Activated naive CD4-positive, alpha-beta T cell treated with anti-CD3 and anti-CD28 coated beads, Interleukin-2, amount 50 U/mL, for 72 hours (primary cell): ENCODE measurements around the gene SNX30. TPM values are rescaled to one million over a fixed set of nuclear protein-coding genes. Genes with fewer than 3 reads are reported as not detected.

Experiments used
- ATAC-seq, 2 donors: fragments of 150-1000 bp; cut with Tn5 transposase; 2 replicates each; pipeline ENCODE4 v1.10.0; 2021; ENCODE audit warnings: mild to moderate bottlenecking in 2 of 2, moderate library complexity in 2 of 2
- DNase-seq, 2 donors: peaks; one replicate each; pipeline ENCODE4 v3.0.0; 2021 to 2022; ENCODE audit warnings: low spot score in 2 of 2
- H3K27ac Mint-ChIP-seq, 2 donors: one replicate each; pipeline ENCODE4 v1.8.0; 2022; ENCODE audit warnings: mild to moderate bottlenecking in 2 of 2, mixed read lengths in 2 of 2
- H3K36me3 Mint-ChIP-seq, 2 donors: one replicate each; pipeline ENCODE4 v1.8.0; 2022; ENCODE audit warnings: mixed read lengths in 2 of 2
- H3K9me3 Mint-ChIP-seq, 2 donors: one replicate each; pipeline ENCODE4 v1.8.0; 2022; ENCODE audit warnings: mixed read lengths in 2 of 2
- total RNA-seq, 2 donors: library from RNA; stranded (reverse); gene quantifications; one replicate each; pipeline ENCODE4 v1.2.3, GENCODE V29; 2022

Gene SNX30
- total RNA-seq, 2 donors from 2014 or later: 5.6 to 7.9 TPM

DNA sequence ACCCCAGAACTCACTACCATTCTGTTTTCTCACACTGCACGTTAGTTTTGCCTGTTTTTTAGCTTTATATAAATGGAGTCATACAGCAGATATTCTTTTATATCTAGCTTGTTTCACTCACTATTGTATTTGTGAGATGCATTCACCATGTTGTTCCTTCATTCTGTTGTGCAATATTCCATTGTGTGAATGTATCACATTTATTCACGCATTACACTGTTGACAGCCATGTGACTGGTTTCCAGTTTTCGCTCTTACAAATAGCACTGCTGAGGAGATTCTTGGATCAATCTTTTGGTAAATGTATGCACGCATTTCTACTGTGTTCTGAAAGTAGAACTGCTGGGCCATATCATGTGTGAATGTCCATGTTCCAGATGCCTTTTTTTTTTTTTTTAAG lies 6.4 kb upstream of the SNX30 start:
- H3K9me3 Mint-ChIP-seq: no peaks in the 10 kb centered on the region
- ATAC-seq (no peak), DNase-seq (no peak)
- no peaks in the 10 kb centered on the region for H3K36me3 Mint-ChIP-seq
- H3K27ac Mint-ChIP-seq: no peak overlapping the region

DNA sequence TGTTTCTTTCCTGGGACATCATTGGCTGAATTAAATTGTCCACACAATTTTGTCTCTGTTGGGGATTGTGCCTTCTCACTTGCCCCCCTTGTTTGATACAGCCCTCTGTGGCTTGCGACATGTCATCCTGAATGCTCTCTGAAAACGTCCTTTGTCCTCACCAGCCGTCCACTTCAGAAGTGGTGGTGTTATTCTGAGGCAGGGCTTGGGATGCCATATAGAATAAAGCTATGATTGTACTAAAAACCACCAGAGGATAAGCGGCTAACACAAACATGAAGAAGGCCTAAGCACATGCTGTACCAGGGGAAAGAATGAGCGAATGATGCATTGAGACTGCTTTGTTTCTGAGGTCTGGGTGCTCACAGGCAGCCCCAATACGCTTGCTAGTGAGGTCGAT lies 3.5 kb upstream of the SNX30 start:
- ATAC-seq: no peak
- H3K36me3 Mint-ChIP-seq: no peaks in the 10 kb centered on the region
- no peak overlapping the region for H3K27ac Mint-ChIP-seq
- DNase-seq: no peak
- no peaks in the 10 kb centered on the region for H3K9me3 Mint-ChIP-seq

DNA sequence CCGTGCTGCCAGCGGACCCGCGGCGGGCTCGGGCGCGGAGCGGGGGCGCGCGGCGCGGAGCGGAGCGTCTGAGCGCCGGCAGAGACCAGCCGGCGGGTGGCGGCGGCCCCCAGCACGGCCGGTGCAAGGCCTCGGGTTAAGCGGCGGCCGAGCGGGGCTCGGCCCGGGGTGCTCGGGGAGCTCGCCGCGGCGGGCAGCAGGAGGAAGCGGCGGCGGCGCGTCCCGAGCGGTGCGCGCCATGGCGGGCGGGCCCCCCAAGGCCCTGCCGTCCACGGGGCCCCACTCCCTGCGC lies 150 bp downstream of the SNX30 start:
- DNase-seq (no peak), ATAC-seq (no peak)
- no peak overlapping the region for H3K27ac Mint-ChIP-seq
- no peaks in the 10 kb centered on the region for H3K9me3 Mint-ChIP-seq
- H3K36me3 Mint-ChIP-seq: no peaks in the 10 kb centered on the region

DNA sequence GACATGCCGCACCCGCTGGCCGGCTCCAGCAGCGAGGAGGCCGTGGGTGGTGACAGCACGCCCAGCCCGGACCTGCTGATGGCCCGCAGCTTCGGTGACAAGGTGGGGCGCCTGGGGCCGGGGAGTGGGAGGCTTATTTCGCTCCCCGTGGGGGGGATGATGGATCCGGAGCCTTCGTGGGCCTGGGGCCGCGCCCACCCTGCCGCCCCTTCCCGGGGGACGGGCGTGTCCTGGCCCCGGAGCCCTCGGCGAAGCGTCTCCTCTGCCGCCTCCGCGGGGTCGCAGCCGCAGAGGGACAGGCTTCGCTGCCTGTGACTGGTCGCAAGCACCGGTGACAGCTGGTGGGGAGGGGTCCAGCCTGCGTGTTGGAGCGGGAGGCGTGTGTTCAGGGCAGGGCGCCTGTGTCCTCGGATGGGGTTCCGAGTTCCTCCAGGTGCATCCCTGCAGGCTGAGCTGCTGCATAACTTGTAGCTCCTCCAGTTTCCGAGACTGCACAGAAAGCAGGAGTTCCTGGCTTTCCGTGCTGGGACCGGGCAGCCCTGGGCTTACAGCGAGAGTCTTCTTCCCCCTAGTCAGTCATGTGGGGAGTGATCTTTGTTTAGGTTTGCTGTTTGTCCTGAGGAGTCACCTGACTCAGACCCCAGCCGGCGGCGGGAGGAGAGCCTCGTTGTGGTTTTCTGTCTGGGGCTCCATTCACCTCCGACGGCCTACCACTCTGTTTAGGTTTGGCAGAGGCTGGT lies 666 bp downstream of the SNX30 start:
- Mint-ChIP-seq H3K36me3 (no peaks in the 10 kb centered on the region), H3K9me3 (no peaks in the 10 kb centered on the region), H3K27ac (peak overlapping the region; percentile 81 to 83)
- DNase-seq (peak; percentile 45 to 74), ATAC-seq (peak; percentile 6 to 17)

DNA sequence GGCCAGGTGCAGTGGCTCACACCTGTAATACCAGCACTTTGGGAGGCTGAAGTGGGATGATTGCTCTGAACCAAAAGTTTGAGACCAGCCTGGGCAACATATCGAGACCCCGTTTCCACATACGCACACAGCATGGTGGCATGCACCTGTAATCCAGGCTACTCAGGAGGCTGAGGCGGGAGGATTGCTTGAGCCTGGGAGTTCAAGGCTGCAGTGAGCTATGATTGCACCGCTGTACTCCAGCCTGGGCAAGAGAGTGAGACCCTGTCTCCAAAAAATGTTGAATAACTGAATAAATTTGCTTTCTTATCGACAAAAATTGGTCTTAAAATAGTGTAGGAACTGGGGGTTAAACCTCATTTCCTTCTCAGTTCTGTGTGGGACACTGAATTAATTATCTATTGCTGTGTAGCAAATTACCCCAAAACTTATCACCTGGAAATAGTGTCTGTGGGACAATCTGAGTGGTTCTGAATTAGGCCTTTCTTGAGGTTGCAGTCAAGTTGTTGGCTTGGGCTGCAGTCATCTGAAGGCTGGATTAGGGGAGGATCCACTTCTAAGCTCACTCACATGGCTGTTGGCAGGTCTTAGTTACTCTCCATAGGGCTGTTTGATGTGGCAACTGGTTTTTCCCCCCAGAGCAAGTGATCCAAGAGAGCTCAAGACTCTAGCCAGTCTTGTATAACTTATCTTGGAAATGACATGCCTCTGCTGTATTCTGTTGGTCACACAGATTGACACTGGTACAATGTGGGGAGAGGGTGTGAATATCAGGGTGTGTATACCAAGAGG lies 2.0 kb downstream of the SNX30 start:
- Mint-ChIP-seq H3K27ac (peak overlapping the region in 1 of 2 donors; percentile 88), H3K9me3 (no peaks in the 10 kb centered on the region), H3K36me3 (no peaks in the 10 kb centered on the region)
- DNase-seq (no peak), ATAC-seq (peak in 1 of 2 donors; percentile 19)

DNA sequence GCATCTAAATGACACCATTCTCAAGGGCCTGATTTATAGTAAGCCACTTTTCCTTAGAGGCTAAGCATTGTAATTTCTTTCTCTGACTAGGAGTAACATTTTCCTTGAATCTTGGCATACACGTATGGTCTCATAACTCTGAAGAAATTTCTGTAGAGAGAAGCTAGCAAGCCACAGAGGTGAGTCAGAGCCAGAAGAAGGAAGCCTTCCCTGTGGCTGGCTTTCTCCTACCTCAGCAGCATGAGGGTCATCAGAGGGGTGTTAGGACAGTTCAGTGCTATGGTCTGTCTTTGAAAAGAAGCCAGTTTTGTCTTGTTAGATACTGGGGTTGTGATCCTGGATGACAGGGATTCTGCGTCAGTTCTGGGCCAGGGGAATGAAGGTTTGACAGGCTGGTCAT lies 3.2 kb downstream of the SNX30 start:
- no peaks in the 10 kb centered on the region for H3K9me3 Mint-ChIP-seq
- DNase-seq (peak in 1 of 2 donors; percentile 22), ATAC-seq (peak; percentile 45 to 55)
- peak overlapping the region; percentile 6 to 88 for H3K27ac Mint-ChIP-seq
- no peaks in the 10 kb centered on the region for H3K36me3 Mint-ChIP-seq

DNA sequence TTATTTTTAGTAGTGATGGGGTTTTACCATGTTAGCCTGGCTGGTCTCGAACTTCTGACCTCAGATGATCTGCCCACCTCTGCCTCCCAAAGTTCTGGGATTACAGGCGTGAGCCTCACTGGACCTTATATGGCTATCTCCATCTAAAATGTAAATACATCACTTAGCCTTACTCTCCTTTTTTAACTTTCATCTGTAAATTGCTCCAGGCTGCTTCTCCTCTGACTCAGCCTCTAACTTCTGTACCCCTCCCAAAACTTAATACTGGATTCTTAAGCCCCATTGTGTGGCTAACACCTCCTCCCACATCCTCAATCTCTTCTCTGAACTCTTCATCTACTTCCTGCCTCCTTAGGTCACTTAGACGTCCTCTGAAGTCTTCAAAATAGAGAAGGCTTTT lies 4.0 kb downstream of the SNX30 start:
- Mint-ChIP-seq H3K27ac (peak overlapping the region in 1 of 2 donors; percentile 88), H3K36me3 (no peaks in the 10 kb centered on the region), H3K9me3 (no peaks in the 10 kb centered on the region)
- peak; percentile 67 to 82 for ATAC-seq
- peak in 1 of 2 donors; percentile 13 for DNase-seq

DNA sequence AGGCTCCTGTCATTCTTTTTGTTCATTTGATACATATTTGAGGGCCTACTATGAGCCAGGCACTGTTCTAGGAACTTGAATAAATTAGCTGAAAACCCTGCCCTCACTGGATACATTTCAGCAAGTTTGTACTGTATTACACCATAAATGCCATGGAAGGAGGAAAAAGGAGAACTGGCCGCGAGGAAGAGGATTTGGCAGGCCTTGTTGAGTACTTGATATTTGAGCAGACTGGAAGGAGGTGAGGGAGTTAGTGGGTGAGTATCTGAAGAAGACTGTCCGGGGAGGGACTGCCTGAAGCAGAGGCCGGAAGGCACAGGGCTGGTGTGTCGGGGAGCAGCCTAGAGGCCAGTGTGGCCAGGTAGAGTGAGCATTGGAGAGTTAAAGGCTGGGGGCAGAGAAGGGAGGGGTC lies 4.5 kb downstream of the SNX30 start:
- Mint-ChIP-seq H3K9me3 (no peaks in the 10 kb centered on the region), H3K27ac (peak overlapping the region in 1 of 2 donors; percentile 88), H3K36me3 (no peaks in the 10 kb centered on the region)
- ATAC-seq: no peak
- DNase-seq: no peak

DNA sequence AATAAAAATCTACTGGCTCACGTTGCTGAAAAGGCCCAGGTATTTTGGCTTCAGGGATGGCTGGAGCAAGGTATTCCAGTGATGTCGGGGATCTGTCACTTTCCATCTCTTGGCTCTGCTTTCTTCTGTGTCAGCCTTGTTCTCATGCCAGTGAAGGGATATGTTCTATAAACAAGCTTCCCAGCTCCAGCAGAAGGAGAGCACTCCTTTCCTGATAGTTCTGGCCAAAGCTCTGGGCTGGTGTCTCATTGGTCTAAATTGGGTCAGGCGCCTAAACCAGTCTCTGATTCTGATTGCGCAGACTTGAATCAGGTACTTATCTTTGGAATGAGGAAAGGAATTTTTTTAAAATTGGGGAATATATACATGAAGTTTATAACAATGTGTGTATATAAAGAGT lies 5.1 kb downstream of the SNX30 start:
- peak overlapping the region in 1 of 2 donors; percentile 88 for H3K27ac Mint-ChIP-seq

DNA sequence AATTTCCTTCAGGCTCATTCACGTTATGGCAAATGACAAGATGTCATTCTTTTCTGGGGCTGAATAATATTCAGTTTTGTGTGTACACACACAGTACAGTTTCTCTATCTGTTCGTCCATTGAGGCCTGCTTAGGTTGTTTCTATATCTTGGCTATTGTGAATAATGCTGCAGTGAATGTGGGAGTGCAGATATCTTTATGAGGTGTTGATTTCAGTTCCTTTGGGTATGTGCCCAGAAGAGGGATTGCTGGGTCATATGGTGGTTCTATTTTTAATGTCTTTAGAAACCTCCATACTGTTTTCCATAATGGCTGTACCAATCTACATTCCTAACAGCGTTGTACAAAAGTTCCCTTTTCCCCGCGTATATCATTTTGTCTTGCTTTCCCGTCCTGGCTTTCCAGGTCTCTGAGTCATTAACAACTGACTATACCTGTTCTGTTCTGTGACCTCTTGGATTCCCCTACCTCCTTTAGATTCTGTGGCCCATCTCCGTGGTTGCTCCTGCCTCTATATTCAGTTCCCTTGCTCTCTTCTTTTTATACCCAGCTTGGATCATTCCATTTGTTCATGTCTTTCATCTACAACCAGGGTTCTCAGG lies 6.8 kb downstream of the SNX30 start:
- peak overlapping the region in 1 of 2 donors; percentile 19 for H3K27ac Mint-ChIP-seq
- no peaks in the 10 kb centered on the region for H3K36me3 Mint-ChIP-seq
- DNase-seq (no peak), ATAC-seq (no peak)
- H3K9me3 Mint-ChIP-seq: no peaks in the 10 kb centered on the region

More for the DNA sequence above, 5.1 kb downstream of the SNX30 start:
- Mint-ChIP-seq H3K9me3 (no peaks in the 10 kb centered on the region), H3K36me3 (no peaks in the 10 kb centered on the region)
- no peak for ATAC-seq
- DNase-seq: no peak

DNA sequence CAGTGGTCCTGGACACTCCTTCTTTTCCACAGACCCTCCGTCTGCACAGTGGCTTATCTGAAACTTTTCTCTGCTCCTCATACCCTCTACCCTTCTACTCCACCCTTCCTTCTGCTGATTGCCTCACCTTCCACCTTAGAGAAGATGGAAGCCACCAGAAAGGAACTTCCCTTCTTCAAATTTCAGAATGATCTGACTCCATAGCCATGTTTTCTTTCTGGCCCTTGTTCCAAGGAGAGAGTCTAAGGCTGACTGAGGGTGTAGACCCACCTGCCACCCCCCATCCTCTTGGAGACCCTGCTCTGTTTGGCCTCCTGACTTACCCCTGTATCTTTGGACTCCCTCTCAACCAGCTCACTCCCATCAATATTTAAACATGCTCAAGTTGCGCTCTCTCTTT lies 7.4 kb downstream of the SNX30 start:
- no peaks in the 10 kb centered on the region for H3K36me3 Mint-ChIP-seq
- H3K27ac Mint-ChIP-seq: peak overlapping the region in 1 of 2 donors; percentile 38
- no peak for ATAC-seq

DNA sequence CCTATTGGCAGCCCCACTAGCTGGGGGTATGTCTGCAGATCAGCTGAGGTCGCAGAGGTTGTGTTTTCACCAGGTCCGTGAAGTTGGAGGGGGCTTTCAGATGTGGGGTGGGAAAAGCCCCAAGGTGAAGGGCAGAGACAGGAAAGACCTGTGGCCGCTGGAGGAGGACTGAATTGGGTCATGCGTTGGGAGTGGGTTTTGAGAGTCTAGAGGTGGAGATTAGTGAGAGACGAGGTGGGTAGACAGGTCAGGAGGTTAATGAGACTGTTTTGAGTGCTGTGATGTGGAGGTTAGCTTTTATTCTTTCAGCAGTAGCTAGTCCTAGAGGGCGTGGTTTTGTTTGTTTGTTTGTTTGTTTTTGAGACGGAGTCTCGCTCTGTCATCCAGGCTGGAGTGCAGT lies 10.3 kb downstream of the SNX30 start:
- DNase-seq (no peak), ATAC-seq (no peak)

More for the DNA sequence above, 7.4 kb downstream of the SNX30 start:
- H3K9me3 Mint-ChIP-seq: no peaks in the 10 kb centered on the region
- DNase-seq: no peak

DNA sequence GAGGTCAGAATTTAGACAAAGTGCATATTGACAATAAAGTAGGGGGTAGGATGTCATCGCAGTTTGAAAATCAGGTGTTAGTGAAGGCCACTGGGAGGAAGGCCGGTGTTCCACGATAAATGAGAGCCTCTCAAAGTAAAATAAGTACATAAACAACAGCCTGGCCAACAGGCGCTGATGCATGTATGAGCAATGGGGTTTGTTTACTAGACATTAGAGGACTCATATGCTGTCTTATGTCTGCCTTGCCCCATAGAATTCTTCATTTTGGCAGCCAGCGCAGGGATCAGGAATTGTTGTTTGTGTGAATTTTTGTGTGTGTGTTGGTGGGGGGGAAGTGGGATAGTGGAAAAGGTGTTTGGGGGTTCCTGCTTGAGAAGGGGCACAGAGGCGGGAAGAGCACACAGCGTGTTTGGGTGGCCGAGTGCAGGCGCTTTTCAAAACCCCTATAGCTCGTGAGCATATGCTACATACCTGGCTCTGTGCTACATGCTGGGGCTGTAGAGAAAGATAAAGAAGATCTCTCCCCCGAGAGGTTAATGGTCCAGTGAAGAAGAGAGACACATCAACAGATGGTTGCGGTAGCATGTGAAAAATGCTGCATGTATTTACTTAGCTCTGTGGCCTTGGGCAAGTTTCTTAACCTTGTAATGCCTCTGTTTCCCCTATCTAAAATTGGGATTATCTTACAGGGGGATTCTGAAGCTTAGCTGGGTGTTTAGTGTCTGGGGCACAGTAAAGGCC lies 11.5 kb downstream of the SNX30 start:
- Mint-ChIP-seq H3K9me3 (no peaks in the 10 kb centered on the region), H3K36me3 (peaks cover 0 to 7% of the 10 kb centered on the region in 2 donors), H3K27ac (no peak overlapping the region)
- no peak for DNase-seq
- ATAC-seq: no peak

More for the DNA sequence above, 10.3 kb downstream of the SNX30 start:
- Mint-ChIP-seq H3K36me3 (no peaks in the 10 kb centered on the region), H3K27ac (peak overlapping the region in 1 of 2 donors; percentile 53), H3K9me3 (no peaks in the 10 kb centered on the region)

DNA sequence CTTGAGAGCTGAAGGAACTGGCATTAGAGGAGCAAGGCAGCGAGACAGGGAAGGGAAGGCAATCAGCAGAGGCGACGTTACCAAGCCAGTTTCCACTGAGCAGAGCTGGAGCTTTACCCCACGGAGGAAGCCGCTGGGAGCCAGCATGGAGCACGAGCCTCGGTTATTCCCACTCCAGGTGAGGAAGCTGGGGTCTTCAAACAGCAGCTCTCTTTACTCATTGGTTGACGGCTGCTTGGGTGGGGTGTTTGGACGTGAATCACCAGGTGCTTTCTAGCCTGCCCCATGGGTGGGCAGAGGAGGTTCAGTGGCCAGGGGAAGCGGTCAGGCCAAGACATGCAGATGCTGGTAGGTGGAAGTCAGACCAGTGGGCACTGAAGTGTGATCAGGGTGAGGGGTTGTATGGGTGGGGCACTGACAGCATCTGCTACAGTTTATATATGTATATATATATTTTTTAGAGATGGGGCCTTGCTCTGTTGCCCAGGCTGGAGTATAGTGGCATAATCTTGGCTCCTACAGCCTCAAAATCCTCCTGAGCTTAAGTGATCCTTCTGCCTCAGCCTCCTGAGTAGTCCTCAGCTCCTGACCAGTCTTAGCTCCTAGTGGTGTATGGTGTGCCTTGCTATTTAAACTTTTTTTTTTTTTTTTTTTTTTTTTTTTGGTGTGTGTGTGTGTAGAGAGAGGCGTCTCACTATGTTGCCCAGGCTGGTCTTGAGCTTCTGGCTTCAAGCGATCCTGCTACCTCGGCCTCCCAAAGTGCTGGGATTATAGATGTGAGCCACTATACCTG lies 12.4 kb downstream of the SNX30 start:
- Mint-ChIP-seq H3K36me3 (peaks cover 4 to 7% of the 10 kb centered on the region in 2 donors), H3K9me3 (no peaks in the 10 kb centered on the region)
- ATAC-seq: no peak

DNA sequence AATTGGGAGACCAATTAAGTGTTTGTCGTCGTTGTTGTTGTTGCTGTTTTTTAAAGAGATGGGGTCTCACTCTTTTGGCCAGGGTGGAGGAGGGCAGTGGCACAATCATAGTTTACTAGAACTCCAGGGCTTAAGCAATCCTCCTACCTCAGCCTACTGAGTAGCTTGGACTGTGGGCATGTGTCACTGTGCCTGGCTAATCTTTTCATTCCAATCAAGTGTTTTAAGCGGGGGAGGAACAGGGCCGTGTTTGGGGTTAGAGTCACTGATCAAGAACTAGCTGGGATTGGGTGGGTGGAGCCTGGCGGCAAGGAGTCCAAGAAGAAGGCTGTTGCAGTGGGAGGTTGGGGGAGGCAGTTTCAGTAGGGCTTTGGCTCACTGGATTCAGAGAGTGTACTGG lies 13.8 kb downstream of the SNX30 start:
- ATAC-seq (no peak), DNase-seq (no peak)
- peaks cover 8 to 9% of the 10 kb centered on the region in 2 donors for H3K36me3 Mint-ChIP-seq
- no peaks in the 10 kb centered on the region for H3K9me3 Mint-ChIP-seq
- no peak overlapping the region for H3K27ac Mint-ChIP-seq

More for the DNA sequence above, 12.4 kb downstream of the SNX30 start:
- DNase-seq: no peak
- no peak overlapping the region for H3K27ac Mint-ChIP-seq

DNA sequence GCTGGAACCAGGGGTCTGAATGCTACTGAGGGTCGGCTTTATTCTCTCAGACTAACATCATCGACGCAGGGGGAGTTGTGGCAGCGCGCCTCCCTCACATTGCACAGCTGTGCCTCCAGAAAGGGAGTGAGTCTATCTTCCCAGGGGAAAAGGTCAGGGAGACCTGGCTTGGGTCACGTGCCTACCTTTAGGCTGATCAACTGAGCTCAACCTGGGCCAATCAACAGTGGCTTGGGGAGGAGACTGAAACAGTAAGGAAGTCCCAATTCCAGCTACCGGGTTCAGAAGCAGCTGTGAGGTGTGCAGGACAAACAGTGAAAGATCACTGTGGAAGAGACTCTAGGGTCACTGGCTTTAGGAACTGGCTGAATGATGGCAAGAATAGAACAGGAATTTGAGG lies 14.3 kb downstream of the SNX30 start:
- H3K36me3 Mint-ChIP-seq: peaks cover 8 to 14% of the 10 kb centered on the region in 2 donors
- H3K9me3 Mint-ChIP-seq: no peaks in the 10 kb centered on the region
- DNase-seq (no peak), ATAC-seq (no peak)
- H3K27ac Mint-ChIP-seq: no peak overlapping the region
